Measurements from ENCODE around the gene ZG16B.

GRCh38 chr16:2856061-2856670, 26.1 kb downstream of the ZG16B start:
- no peak for TF ChIP-seq CTCF (IDR thresholded peaks at IDR 0.05)
- no peak for TF ChIP-seq POLR2A (IDR thresholded peaks at IDR 0.05)

Data from right lobe of liver (tissue), 4 donors.